ENCODE measurements around the gene POP7.

POP7 gene

GRCh38 chr7:100679129-100679926 is 26.6 kb upstream of the POP7 start:
- no peak for DNase-seq

GRCh38 chr7:100679927-100680575 is 25.9 kb upstream of the POP7 start:
- DNase-seq, result no peak

GRCh38 chr7:100680576-100681271 is 25.2 kb upstream of the POP7 start:
- no peak for DNase-seq

DNA sequence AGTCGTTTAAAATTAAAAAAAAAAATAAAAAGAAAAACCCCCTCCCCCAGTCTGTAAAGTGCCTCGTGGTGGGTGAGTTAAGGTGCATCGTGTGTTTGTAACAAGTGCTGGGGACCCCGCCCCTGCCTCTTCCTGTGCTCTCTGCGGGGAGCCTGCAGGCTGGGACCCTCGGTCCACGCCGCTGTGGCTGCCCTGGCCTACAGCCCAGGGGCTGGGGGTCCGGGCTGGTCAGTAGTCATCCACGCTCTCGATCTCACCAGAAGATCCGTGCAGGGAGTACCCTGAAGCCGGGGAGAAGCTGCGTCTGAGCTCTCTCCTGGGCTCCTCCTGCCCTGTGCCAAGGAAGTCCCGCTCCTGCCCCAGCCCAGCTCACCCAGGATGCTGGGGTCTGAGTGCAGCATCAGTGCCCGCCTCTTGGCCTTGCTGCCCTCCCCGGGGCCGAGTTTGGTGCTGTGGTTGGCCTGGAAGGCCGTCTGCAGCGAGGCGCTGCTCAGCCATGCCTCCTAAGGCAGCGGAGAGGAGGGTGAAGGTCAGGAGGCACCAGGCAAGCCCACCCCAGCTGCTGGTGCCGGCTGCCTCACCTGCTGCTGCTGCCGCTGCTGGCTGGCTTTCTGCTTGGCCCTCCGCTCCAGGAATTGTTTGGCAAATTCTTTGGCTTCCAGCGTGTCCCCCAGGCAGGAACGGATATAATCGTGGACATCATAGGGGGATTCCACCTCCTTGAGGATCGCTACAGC is 24.3 kb upstream of the POP7 start:
- DNase-seq, result no peak

DNA sequence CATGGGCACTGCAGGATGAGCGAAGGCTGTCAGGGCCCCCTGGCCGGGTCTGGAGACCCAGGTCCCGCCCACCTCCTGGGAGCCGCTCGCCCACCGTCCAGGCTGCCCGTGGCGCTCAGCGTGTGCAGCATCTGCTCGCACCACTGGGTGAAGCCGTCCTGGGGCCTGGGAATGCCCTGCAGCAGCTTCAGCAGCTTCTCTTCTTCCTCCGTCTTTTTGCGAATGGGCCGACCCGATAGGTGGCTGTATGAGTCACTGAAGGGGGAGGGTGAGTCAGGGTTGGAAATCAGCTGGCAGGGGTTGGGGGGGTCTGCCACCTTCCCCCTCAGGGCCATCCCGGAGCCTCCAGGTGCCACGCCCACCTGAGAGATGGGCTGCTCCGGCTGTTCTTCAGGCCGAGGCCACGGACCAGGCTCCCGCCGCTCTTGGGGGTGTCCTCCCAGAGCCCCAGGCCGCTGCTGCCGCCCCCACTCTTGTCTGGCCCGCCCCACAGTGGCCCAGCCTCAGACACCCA is 23.6 kb upstream of the POP7 start:
- DNase-seq, result no peak

DNA sequence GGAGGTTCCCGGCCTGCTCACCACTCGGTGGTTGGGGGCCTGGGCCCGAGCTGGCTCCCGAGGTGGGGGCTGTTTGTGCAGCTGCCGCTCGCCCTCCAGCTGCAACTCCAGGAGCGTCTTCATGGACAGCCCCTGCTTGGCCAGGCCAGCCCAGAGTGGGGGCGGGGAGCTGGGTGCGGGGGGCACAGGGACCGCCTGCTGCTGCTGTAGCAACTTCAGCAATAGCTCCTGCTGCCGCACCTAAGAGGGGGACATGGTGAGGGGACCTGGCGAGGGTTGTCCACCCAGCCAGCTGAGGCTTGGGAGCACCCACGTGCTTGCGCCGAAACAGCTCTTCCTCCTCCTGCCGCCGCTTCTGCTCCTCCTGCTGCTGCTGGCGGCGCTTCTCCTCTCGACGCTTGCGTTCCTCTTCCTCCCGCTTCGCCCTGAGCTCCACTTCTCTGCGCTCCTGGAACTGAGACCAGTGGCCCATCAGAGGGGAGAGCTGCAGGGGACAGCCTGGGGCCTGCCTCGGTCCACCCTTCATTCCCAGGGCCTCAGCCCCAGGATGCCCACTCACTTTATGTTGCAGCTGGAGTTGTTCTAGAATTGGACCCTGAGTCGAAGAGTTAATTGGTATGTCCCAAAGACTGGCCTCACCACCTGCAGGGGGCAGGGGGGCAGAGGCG is 22.8 kb upstream of the POP7 start:
- DNase-seq, result no peak

DNA sequence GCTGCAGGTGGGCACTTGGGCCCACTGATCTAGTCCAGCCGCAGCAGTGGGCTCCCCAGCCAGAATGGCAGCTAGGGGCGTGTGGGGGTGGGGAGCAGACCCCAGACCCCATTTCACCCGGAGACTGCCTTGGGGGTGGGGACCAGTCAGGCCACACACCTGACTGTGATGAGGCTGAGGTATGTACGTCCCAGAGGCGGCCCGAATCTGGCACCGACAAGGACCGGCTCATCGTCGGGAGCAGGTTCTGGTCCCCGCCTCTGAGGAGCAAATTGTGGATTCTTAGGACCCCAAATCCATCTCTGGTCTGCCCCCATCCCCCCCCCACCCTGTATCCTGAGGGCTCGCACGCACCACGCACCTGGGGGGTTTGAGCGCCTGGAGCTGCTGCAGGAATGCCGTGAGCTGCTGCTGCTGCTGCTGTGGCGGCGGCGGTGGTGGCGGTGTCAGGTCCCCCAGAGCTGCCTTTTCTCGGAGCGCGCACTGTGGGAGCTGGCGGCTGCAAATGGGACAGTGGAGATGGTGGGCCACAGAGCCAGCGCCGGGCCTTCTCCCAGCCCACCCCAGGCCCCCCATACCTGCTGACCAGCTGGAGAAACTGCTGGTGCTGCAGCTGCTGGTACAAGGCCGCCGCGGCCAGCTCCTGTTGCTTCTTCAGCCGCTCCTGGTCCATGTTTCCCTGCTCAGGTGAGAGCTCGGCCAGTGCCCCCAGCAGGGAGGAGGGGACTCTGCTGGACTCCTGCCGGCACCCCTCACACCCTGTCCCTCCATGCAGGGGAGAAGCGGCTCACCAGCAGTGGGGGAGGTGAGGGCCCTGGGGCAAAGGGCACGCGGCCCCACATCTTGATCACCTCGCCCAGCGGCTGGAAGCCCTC is 22.0 kb upstream of the POP7 start:
- no peak for DNase-seq

GRCh38 chr7:100684534-100685042 is 21.3 kb upstream of the POP7 start:
- DNase-seq, result no peak

GRCh38 chr7:100685049-100685605 is 20.8 kb upstream of the POP7 start:
- no peak for DNase-seq

GRCh38 chr7:100685631-100686145 is 20.2 kb upstream of the POP7 start:
- DNase-seq, result no peak

- no peak for DNase-seq
Observed at GRCh38 chr7:100686201-100686821, 19.6 kb upstream of the POP7 start.

DNA sequence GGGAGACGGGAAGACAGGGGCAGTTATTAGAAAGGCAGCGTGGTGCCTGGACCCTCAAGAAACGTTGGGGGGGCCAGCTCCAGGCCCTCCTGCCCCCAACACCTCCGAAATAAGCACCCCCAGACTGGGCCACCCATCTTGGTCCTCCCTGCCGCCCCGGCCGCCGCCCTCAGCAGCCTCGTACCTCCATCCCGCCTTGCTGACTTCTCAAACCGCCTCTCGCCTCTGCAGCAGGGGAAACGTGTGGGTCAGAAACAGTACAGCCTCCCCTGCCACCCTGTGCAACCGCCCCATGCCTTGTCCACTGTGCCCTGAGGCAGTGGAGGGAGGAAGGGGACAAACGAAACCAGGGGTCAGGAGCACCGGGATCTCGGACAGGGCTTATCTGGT is 19.1 kb upstream of the POP7 start:
- no peak for DNase-seq

DNA sequence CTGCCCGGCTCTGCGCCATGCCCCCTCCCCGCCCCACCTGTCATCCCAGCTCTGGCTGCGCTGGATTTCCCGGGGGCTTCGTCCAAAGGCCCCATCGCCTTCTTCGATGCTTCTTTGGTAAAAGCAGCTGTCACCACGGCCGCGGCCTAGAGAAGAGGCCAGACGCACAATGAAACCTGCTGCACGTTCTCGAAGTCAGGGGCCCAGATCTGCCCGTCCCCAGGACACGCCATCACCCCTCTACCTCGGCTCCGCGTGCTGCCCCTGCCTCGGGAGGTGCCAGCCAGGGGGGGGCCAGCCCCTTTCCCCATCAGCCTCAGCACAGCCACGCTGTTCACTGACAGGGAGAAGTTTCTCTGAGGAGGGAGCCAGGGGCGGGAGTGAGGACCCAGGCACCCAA is 18.7 kb upstream of the POP7 start:
- no peak for DNase-seq

GRCh38 chr7:100687751-100688300 is 18.1 kb upstream of the POP7 start:
- no peak for DNase-seq

DNA sequence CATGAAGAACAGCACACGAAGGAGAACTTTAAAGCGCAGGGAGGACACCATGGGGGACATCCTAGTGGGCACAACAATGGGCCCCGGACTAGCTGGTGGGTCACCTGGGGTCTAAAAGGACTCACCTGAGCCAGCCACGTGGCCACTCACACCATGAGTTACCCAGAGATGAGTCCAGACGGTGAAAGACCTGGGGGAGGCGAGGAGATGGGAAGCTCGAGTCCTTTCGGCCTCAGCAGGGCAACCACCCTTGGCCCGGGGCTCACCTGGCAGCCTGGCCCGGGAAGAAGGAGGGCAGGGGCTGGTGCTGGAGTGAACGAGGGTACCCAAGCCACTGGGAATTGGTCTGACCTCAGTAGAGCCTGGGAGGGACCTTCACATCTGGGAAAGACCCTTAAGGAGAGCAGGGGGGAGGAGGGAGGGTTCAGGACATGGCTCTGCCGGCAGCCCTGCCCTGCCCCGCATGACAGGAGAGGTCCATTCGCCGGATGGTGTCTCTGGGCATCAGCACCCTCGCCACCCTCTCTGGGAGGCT is 17.5 kb upstream of the POP7 start:
- DNase-seq, result no peak

- no peak for DNase-seq
Observed at GRCh38 chr7:100689230-100690135, 16.4 kb upstream of the POP7 start.

- DNase-seq, result peak; percentile 85
Observed at GRCh38 chr7:100691676-100692577, 14.0 kb upstream of the POP7 start.

Data from stimulated activated CD4-positive, alpha-beta T cell treated with anti-CD3 and anti-CD28 coated beads, Interleukin-4, amount 100 ng/mL, for 24 hours (primary cell).